Astrocyte of the cerebellum (primary cell): ENCODE results near the gene CARMIL1.
A peak's percentile ranks its signal among the peaks of the same experiment; 100 is the strongest.

Experiments used
- DNase-seq: peaks from one replicate; pipeline ENCODE4 v3.0.0-alpha.2; 2011; ENCODE audit warnings: low read depth
- H3K4me3 ChIP-seq: 2 replicates; pipeline ENCODE4 v1.5.1; 2011; ENCODE audit warnings: mild to moderate bottlenecking, low read depth, low read length, moderate library complexity
- CTCF ChIP-seq: IDR thresholded peaks from 2 replicates; pipeline ENCODE4 v1.5.1; 2012; ENCODE audit warnings: low read length, low read depth, moderate library complexity, mild to moderate bottlenecking; ENCODE audit errors: missing control alignments
- in situ Hi-C: cut with HindIII; loops from 2 replicates; pipeline ENCODE4 v1.10.0; 2017; ENCODE audit warnings: low sequenced_read_pairs

CARMIL1 gene

DNA sequence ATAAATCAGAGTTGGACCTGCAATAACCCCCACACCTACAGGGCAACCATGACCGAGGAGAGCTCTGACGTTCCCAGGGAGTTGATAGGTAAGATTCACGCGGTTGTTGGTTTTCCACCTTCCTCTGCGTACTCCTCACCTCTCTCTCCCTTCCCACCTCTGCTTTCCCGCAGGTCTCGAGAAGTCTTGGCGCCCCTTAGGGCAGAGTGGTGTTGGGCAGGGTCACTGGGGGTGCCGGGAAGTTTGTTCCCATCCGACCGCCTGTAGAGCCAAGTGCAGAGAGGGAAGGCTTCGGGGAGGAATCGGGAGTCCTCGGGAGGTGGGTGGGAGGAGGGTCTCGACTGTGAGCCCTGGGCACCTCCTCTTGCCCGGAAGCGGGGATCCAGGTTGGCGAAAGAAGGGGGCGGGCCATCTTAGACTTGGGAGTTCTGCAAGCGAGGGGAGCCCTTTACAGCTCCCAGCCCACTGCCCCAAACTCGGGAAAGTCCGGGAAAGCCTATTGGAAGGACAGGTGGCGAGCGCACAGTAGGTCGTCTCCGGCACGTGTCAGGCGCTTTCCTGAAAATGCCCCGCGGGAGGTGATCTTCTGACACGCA is 672 bp downstream of the CARMIL1 start:
- TF ChIP-seq CTCF: no peak
- no peak for DNase-seq
- in situ Hi-C loops: no loop called here
- H3K4me3 ChIP-seq: peak overlapping the region; percentile 74

- in situ Hi-C loops: no loop called here
- H3K4me3 ChIP-seq: peak overlapping the region; percentile 74
- no peak for TF ChIP-seq CTCF
- no peak for DNase-seq
These were observed 1.3 kb downstream of the CARMIL1 start for GRCh38 chr6:25280344-25281074.

DNA sequence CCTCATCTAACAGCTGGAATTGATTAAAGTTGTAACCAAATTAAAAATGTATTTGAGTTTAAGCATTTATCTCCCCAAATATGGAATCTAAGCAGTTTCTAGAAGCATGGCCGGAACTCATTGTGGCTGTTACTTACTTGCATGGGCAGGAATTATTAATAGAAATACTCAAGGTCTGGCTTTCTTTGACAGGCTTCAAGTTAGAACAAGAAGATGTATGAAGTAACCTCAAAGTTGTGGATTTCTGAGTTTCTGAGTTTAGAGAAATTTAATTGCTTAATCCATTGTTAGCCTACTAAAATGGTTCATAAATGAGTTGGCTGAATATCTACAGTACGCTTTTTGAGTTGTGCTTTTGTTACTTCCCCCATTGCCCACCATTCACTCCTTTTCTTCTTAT is 7.7 kb downstream of the CARMIL1 start:
- H3K4me3 ChIP-seq: no peak overlapping the region
- in situ Hi-C loops: no loop called here
- no peak for TF ChIP-seq CTCF
- DNase-seq: no peak

DNA sequence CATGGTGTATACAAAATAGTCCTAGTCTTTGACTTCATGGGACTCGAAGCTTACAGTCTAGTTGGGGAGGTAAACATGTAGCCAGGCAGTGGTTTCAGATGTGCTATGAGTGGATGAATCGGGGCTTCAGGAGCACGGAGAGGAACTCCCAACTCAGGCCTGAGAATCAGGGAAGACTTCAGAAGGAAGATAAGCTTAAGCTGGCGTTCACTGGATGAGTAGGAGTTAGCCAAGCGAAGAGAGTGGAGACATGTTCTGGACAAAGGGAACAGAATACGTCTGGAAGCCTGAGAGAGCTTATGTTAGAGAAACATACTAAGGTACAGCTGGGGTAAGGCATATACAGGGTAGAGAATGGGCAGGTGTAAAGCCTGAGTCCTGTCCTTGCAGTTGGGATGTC is 8.8 kb downstream of the CARMIL1 start:
- in situ Hi-C loops: no loop called here
- no peak for DNase-seq
- no peak for TF ChIP-seq CTCF
- H3K4me3 ChIP-seq: no peak overlapping the region

GRCh38 chr6:25288518-25288917 is 9.3 kb downstream of the CARMIL1 start:
- no peak for TF ChIP-seq CTCF
- in situ Hi-C loops: no loop called here
- no peak for DNase-seq
- H3K4me3 ChIP-seq: no peak overlapping the region

- no peak overlapping the region for H3K4me3 ChIP-seq
- DNase-seq: no peak
- in situ Hi-C loops: no loop called here
- no peak for TF ChIP-seq CTCF
These were observed 11.3 kb downstream of the CARMIL1 start for GRCh38 chr6:25290306-25291060.
